Stimulated activated naive CD4-positive, alpha-beta T cell treated with Interleukin-2 at 50 U/mL for 16 hours (primary cell): ENCODE data around the gene SLC6A6.

Experiments
- DNase-seq: peaks from one replicate; lab custom pipeline; 2025; lab: John Stamatoyannopoulos, UW

SLC6A6 gene

GRCh38 chr3:14372587-14372986 lies 29.8 kb upstream of the SLC6A6 start:
- DNase-seq = no peak

GRCh38 chr3:14373753-14374376 lies 28.5 kb upstream of the SLC6A6 start:
- DNase-seq = no peak

- no peak for DNase-seq
Observed at GRCh38 chr3:14374444-14374883, 27.9 kb upstream of the SLC6A6 start.

GRCh38 chr3:14375192-14375591 lies 27.2 kb upstream of the SLC6A6 start:
- no peak for DNase-seq

GRCh38 chr3:14376348-14377043 lies 25.9 kb upstream of the SLC6A6 start:
- DNase-seq = no peak

GRCh38 chr3:14377044-14377837 lies 25.2 kb upstream of the SLC6A6 start:
- DNase-seq = no peak

- no peak for DNase-seq
Observed at GRCh38 chr3:14377838-14378169, 24.6 kb upstream of the SLC6A6 start.

GRCh38 chr3:14378415-14378814 lies 24.0 kb upstream of the SLC6A6 start:
- no peak for DNase-seq

- no peak for DNase-seq
Observed at GRCh38 chr3:14379843-14380242, 22.6 kb upstream of the SLC6A6 start.

GRCh38 chr3:14386254-14386653 lies 16.2 kb upstream of the SLC6A6 start:
- no peak for DNase-seq

- DNase-seq = no peak
Observed at GRCh38 chr3:14388201-14388600, 14.2 kb upstream of the SLC6A6 start.

GRCh38 chr3:14389166-14389606 lies 13.2 kb upstream of the SLC6A6 start:
- DNase-seq = no peak

- no peak for DNase-seq
Observed at GRCh38 chr3:14389716-14390115, 12.7 kb upstream of the SLC6A6 start.

GRCh38 chr3:14391033-14391432 lies 11.4 kb upstream of the SLC6A6 start:
- no peak for DNase-seq

- DNase-seq = no peak
Observed at GRCh38 chr3:14392231-14392630, 10.2 kb upstream of the SLC6A6 start.

- DNase-seq = no peak
Observed at GRCh38 chr3:14392803-14393319, 9.5 kb upstream of the SLC6A6 start.

- no peak for DNase-seq
Observed at GRCh38 chr3:14393440-14394106, 8.8 kb upstream of the SLC6A6 start.

GRCh38 chr3:14396031-14396692 lies 6.2 kb upstream of the SLC6A6 start:
- DNase-seq = no peak

GRCh38 chr3:14397046-14397445 lies 5.4 kb upstream of the SLC6A6 start:
- DNase-seq = no peak

- no peak for DNase-seq
Observed at GRCh38 chr3:14397531-14397930, 4.9 kb upstream of the SLC6A6 start.

- DNase-seq = no peak
Observed at GRCh38 chr3:14397940-14398796, 4.2 kb upstream of the SLC6A6 start.
